Endothelial cell (in vitro differentiated cells): Measurements from ENCODE around the gene GMDS. TPM values are rescaled to one million over a fixed set of nuclear protein-coding genes. Genes with fewer than 3 reads are reported as not detected.
"Not testable (repeated sequence)": the region's sequence is repeated elsewhere in the genome, so short reads cannot be mapped to it uniquely, and the experiment has no call there.

Source experiments
- DNase-seq: peaks from one replicate; pipeline ENCODE4 v3.0.0; 2021; ENCODE audit warnings: low spot score
- H3K27ac Mint-ChIP-seq: one replicate; pipeline ENCODE4 v1.8.0; 2021; ENCODE audit warnings: mixed read lengths, inconsistent platforms; ENCODE audit not compliant: unreplicated experiment
- H3K27me3 Mint-ChIP-seq: one replicate; pipeline ENCODE4 v1.8.0; 2021; ENCODE audit warnings: mild to moderate bottlenecking, moderate library complexity, mixed read lengths, inconsistent platforms; ENCODE audit not compliant: unreplicated experiment
- H3K36me3 Mint-ChIP-seq: one replicate; pipeline ENCODE4 v1.8.0; 2021; ENCODE audit warnings: mild to moderate bottlenecking, low read depth, mixed read lengths, inconsistent platforms; ENCODE audit not compliant: unreplicated experiment
- H3K4me1 Mint-ChIP-seq: one replicate; pipeline ENCODE4 v1.8.0; 2021; ENCODE audit warnings: mild to moderate bottlenecking, mixed read lengths, inconsistent platforms; ENCODE audit not compliant: unreplicated experiment
- H3K4me3 Mint-ChIP-seq: one replicate; pipeline ENCODE4 v1.8.0; 2021; ENCODE audit warnings: mild to moderate bottlenecking, mixed read lengths, inconsistent platforms; ENCODE audit not compliant: unreplicated experiment
- H3K9me3 Mint-ChIP-seq: one replicate; pipeline ENCODE4 v1.8.0; 2021; ENCODE audit warnings: mixed read lengths, inconsistent platforms; ENCODE audit not compliant: unreplicated experiment
- CTCF ChIP-seq: fragments of 200-600 bp; sonication (generic); IDR thresholded peaks from one replicate; pipeline ENCODE4 v1.5.0; 2021; ENCODE audit warnings: antibody characterized with exemption; ENCODE audit not compliant: unreplicated experiment
- total RNA-seq: library from RNA; stranded (reverse); fragmentation: NEBNext Ultra II Directional; extraction: Animal tissue kit (Norgen Biotek cat#: 25700); gene quantifications from one replicate; pipeline ENCODE4 v1.2.1, GENCODE V29; 2021; ENCODE audit not compliant: unreplicated experiment

The GMDS gene
- total RNA-seq, 1 donor from 2014 or later: 36.0 TPM

DNA sequence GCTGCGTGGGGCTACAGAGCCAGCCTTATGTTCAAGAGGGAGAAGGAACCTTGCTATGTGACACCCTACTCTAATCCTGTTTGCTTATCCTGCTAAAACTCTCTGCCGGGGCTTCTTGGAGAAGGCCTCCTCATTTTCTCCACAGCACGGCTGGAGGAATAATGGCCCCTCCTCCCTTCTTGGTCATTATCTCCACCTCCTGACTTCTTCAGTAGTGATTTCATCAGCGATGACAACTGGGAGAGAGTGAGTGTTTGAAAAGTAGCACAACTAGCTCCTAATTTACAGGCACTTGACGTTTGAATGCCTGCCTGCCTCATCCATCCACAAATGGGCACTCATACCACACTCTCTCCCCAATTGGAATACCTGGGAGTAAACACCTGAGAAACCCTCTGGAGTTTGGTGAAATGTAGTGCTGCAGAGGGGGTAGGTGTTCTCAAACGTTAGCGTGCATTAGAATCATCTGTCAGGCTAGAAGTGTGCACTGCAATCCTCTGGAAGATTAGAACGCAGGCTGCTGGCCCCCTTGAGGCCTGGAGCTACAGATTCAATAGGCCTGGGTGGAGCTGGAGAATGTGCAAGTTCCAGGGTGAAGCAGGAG, 487.2 kb downstream of the GMDS start:
- peaks cover 4% of the 10 kb centered on the region for H3K4me1 Mint-ChIP-seq
- no peak for TF ChIP-seq CTCF
- no peak overlapping the region for H3K4me3 Mint-ChIP-seq
- DNase-seq: no peak
- H3K27me3 Mint-ChIP-seq: peaks cover 4% of the 10 kb centered on the region
- H3K27ac Mint-ChIP-seq: no peak overlapping the region
- no peaks in the 10 kb centered on the region for H3K36me3 Mint-ChIP-seq
- H3K9me3 Mint-ChIP-seq: no peaks in the 10 kb centered on the region

- Mint-ChIP-seq H3K9me3 (no peaks in the 10 kb centered on the region), H3K27ac (no peak overlapping the region), H3K4me3 (no peak overlapping the region), H3K4me1 (peaks cover 4% of the 10 kb centered on the region), H3K36me3 (no peaks in the 10 kb centered on the region), H3K27me3 (peaks cover 4% of the 10 kb centered on the region)
- no peak for TF ChIP-seq CTCF
- no peak for DNase-seq
Measured at GRCh38 chr6:1757131-1757530, 488.3 kb downstream of the GMDS start.

DNA sequence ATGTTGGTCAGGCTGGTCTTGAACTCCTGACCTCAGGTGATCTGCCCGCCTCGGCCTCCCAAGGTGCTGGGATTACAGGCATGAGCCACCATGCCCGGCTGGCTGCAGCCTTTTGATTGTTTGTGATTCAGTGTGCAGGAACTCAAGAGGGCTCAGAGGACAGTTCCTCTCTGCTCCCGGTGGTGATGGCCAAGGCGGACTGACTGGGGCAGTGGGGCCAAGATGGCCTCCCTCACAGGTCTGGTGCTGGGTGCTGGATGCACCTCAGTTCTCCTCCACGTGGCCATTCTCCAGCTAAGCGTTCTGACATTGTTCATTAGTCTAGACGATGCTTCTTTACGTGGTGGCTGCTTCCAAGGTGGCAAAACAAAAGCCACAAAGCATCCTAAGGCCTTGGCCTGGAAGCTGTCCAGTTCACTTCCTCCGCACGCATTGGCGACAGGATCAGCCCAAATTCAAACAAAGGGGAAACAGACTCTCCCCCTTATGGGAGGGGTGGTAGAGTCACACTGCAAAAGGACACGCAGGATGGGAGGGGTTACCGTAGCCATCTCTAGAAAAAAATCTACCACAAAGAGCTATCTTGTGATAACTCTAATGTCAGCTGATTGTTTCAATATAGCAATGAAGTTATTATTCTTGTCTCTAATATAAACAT, 488.8 kb downstream of the GMDS start:
- H3K4me3 Mint-ChIP-seq: no peak overlapping the region
- H3K9me3 Mint-ChIP-seq: no peaks in the 10 kb centered on the region
- no peak for DNase-seq
- H3K27ac Mint-ChIP-seq: no peak overlapping the region
- no peak for TF ChIP-seq CTCF
- peaks cover 4% of the 10 kb centered on the region for H3K27me3 Mint-ChIP-seq
- H3K36me3 Mint-ChIP-seq: no peaks in the 10 kb centered on the region
- peaks cover 4% of the 10 kb centered on the region for H3K4me1 Mint-ChIP-seq

DNA sequence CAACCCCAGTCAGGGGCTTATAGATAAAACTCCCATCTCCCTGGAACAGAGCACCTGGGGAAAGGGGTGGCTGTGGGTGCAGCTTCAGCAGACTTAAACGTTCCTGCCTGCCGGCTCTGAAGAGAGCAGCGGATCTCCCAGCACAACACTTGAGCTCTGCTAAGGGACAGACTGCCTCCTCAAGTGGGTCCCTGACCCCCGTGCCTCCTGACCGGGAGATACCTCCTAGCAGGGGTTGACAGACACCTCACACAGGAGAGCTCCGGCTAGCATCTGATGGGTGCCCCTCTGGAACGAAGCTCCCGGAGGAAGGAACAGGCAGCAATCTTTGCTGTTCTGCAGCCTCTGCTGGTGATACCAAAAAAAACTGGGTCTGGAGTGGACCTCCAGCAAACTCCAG, 494.3 kb downstream of the GMDS start:
- not testable (repeated sequence) for H3K36me3 Mint-ChIP-seq, H3K4me3 Mint-ChIP-seq, H3K27ac Mint-ChIP-seq, H3K9me3 Mint-ChIP-seq, DNase-seq, H3K27me3 Mint-ChIP-seq, H3K4me1 Mint-ChIP-seq

DNA sequence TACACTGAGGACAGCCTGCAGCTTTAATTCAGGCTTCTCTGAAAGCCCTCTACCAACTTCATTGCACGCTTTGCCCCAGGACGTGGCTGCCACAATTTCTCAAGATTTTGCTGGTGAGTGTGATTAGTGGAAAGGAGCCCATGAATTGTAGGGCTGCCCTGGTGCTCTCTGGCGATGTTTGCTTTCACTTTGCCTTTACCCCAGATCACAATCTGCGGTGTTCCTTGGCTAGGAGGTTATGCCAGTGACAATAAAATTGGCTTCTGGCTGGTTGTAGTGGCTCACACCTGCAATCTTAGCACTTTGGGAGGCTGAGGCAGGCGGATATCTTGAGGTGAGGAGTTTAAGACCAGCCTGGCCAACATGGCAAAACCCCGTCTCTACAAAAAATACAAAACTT, 496.4 kb downstream of the GMDS start:
- Mint-ChIP-seq H3K4me3 (no peak overlapping the region), H3K27ac (no peak overlapping the region), H3K4me1 (peaks cover 21% of the 10 kb centered on the region), H3K36me3 (peaks cover 3% of the 10 kb centered on the region), H3K27me3 (peaks cover 6% of the 10 kb centered on the region), H3K9me3 (no peaks in the 10 kb centered on the region)
- no peak for DNase-seq
- no peak for TF ChIP-seq CTCF
